Measurements from ENCODE around the gene TPSAB1.
"Not testable (repeated sequence)": the region's sequence is repeated elsewhere in the genome, so short reads cannot be mapped to it uniquely, and the experiment has no call there.

The TPSAB1 gene

DNA sequence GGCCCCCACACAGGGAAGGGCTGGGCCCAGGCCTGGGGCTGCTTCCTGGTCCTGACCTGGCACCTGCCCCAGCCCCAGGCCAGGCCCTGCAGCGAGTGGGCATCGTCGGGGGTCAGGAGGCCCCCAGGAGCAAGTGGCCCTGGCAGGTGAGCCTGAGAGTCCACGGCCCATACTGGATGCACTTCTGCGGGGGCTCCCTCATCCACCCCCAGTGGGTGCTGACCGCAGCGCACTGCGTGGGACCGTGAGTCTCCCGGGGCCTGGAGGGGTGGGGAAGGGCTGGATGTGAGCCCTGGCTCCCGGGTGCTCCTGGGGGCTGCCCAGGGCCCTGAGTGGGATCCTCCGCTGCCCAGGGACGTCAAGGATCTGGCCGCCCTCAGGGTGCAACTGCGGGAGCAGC is 576 bp downstream of the TPSAB1 start:
- DNase-seq (ENCODE audit: low spot score in 2 of 2); in situ Hi-C loops (cut with MboI; ENCODE audit: low sequenced_read_pairs); H3K4me3 ChIP-seq; H3K9me3 ChIP-seq; H3K4me1 ChIP-seq; H3K36me3 ChIP-seq (replicated peaks): not testable (repeated sequence)
- peaks cover 11% of the 10 kb centered on the region for H3K27me3 ChIP-seq (ENCODE audit: low read depth)

DNA sequence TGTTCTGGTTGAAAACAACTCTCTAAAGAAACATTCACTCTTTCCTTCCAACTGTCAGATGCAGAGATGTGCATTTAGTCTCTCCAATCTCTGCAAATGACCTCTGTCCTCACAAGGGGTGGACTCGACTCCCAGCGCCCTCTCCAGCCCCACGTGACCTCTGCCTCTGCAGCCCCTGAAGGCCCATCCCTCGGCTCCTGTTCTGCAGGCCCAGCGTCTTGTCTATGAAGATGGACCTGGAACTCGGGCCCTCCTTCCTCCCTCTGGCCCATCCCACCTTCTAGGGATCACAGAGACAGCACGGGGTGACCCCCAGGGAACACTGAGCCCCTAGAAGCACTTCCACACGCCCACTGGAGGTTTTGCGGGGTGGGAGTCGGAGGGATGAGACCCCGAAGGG is 2.9 kb downstream of the TPSAB1 start:
- DNase-seq (ENCODE audit: low spot score in 2 of 2), result peak in 1 of 2 experiments; percentile 7
- H3K4me3 ChIP-seq; H3K4me1 ChIP-seq; H3K9me3 ChIP-seq; H3K36me3 ChIP-seq (replicated peaks); in situ Hi-C loops (cut with MboI; ENCODE audit: low sequenced_read_pairs): not testable (repeated sequence)
- peaks cover 20% of the 10 kb centered on the region for H3K27me3 ChIP-seq (ENCODE audit: low read depth)

DNA sequence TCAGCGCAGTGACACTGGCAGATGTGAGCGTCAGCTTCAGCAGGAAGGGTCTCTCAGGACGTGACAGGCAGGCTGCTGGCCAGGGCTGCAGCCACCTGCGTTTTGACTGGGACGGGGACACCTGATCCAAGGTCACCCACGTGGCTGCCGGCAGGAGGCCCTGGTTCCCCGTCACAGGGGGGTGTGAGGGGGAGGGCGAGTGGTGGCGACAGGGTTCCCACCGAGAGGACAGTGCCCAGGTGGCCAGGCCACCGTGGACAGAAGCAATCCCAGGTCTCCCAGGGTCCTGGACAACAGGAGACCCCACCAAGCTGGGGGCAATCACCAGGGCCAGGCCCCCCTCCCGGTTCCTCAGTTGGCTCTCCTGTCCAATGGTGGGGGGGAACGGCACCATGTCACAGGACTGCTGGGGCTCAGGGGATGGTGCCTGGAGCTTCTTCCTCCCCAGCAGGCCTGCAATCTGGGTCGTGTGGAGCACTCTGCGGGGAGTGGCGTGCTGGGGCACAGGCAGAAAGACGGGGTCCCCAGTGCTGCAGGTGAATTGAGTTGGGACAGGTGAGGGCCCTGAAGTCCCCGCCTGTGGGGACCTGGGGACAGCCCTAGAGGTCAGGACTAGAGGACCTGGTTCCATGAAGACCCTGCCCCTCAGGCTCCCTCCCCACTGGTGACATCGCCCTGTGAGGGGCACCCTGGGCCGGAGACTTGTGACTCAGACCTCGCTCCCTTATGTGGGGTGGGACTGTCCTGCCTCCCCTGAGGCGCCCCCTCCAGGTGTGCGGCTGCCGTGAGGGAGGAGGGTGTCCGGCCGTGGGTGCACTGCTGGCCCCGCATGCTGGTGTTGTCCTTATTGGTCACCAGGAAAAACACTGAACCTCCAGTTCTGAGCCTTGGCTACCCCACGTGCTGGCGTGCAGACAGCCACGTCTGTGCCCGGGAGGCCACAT is 3.7 kb downstream of the TPSAB1 start:
- H3K9me3 ChIP-seq; H3K4me1 ChIP-seq; H3K36me3 ChIP-seq (replicated peaks); H3K4me3 ChIP-seq; in situ Hi-C loops (cut with MboI; ENCODE audit: low sequenced_read_pairs): not testable (repeated sequence)
- peak in 1 of 2 experiments; percentile 6 for DNase-seq (ENCODE audit: low spot score in 2 of 2)
- H3K27me3 ChIP-seq (ENCODE audit: low read depth), result peaks cover 20% of the 10 kb centered on the region

DNA sequence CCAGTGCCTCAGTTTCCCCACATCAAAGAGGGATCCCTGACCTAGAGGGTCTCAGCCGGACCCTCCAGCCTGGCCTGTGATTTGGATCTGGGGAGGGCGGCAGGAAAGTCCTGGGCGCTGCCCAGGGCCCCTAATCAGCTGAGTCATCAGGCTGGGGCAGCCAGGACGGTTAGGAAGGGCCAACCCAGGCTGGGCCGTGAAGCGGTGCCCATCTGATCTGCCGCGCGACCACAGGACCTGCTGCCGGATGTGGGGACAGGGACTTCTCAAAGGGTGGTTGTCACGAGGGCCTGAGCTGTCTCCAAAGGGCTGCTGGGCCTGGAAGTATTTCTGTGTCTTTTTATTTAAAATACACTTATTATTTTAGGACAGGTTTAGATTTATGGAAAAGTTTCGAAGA is 4.4 kb downstream of the TPSAB1 start:
- peak in 1 of 2 experiments; percentile 8 for DNase-seq (ENCODE audit: low spot score in 2 of 2)
- H3K4me3 ChIP-seq, result no peak overlapping the region
- in situ Hi-C loops (cut with MboI; ENCODE audit: low sequenced_read_pairs), result no loop called here
- no peaks in the 10 kb centered on the region for H3K9me3 ChIP-seq
- H3K27me3 ChIP-seq (ENCODE audit: low read depth), result peaks cover 20% of the 10 kb centered on the region
- no peaks in the 10 kb centered on the region for H3K36me3 ChIP-seq (replicated peaks)
- no peaks in the 10 kb centered on the region for H3K4me1 ChIP-seq

DNA sequence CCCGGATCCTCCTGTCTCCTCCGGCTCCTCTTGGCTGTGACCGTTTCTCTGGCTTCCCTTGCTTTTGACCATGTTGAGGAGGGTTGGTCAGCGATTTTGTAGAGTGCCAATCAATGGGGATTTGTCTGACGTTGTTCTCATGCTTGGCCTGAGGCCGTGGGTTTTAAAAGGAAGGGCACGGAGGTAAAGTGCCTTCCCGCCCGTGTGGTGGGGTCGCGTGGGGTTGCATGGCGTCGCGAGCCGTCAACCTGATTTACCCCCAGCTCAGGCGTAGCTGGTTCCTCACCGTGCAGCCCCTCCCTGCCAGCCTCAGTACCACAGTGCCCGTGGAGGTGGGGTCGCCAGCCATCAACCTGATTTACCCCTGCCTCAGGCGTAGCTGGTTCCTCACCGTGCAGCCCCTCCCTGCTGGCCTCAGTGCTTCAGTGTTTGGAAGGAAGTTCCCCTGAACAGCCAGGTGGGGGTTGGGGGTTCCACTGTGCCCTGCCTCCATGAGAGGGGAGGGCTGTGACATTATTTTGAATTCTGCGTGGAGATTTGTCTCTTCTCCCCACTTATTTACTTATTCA is 5.0 kb downstream of the TPSAB1 start:
- Histone ChIP-seq H3K36me3 (replicated peaks) (no peaks in the 10 kb centered on the region), H3K9me3 (no peaks in the 10 kb centered on the region), H3K4me1 (no peaks in the 10 kb centered on the region), H3K4me3 (no peak overlapping the region), H3K27me3 (ENCODE audit: low read depth) (peaks cover 20% of the 10 kb centered on the region)
- peak in 1 of 2 experiments; percentile 12 for DNase-seq (ENCODE audit: low spot score in 2 of 2)
- in situ Hi-C loops (cut with MboI; ENCODE audit: low sequenced_read_pairs), result no loop called here

DNA sequence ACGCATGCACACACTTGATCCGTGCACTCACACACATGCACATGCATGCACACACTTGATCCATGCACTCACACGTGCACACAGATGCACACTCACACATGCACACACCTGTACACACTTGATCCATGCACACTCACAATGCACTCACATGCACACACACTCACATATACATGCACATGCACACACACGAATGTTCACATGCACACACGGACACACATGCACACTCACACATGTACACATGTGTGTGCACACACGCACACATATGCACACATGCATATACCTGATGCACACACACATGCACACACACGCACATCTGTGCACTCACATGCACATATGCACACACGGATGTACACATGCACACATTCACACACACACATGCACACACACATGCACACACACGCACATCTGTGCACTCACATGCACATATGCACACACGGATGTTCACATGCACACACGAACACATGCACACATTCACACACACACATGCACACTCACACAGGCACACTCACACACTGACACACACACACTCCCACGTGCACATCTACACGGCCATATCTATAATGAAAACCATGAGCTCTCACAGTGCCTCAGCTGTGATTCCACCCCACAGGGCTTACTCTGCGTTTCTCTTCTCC is 7.5 kb downstream of the TPSAB1 start:
- DNase-seq (ENCODE audit: low spot score in 2 of 2); H3K4me1 ChIP-seq; H3K9me3 ChIP-seq; H3K4me3 ChIP-seq; in situ Hi-C loops (cut with MboI; ENCODE audit: low sequenced_read_pairs); H3K36me3 ChIP-seq (replicated peaks): not testable (repeated sequence)
- H3K27me3 ChIP-seq (ENCODE audit: low read depth), result peaks cover 20% of the 10 kb centered on the region

DNA sequence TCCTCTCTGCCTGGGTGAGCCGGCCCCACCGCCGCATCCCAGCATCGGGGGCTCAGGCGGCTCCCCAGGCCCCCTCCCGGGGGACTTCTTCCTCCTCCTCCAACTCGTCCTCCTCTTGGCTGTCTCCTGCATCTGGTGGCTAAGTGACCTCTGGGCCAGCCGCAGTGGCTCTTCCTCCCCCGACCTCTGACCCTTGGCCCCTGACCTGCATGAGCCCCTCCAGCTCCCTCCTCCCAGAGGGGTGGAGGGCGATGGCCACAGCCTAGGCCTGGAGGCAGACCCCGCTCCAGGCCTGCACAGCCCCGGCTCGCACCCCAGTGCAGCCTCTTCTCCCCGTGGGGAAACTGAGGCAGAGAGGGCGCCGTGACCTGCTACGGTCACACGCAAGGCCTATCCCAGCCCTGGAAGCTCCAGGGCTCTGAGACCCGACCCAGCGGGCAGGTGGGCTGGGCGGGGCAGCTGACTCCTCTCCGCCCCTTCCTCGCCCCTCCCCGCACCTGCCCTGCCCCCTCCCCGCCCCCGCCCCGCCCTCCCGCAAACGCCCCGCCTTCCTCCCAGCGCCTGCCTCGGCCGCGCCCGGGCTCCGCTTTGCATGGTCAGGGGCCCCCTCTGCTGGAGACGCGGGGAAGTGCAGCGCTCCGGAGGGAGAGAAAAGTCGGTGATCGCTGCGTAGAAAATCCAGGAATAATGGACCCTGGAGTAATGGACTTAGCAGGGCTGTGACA is 8.7 kb downstream of the TPSAB1 start:
- in situ Hi-C loops (cut with MboI; ENCODE audit: low sequenced_read_pairs); H3K4me1 ChIP-seq; H3K4me3 ChIP-seq; H3K9me3 ChIP-seq; H3K36me3 ChIP-seq (replicated peaks): not testable (repeated sequence)
- DNase-seq (ENCODE audit: low spot score in 2 of 2), result peak in 1 of 2 experiments; percentile 7
- H3K27me3 ChIP-seq (ENCODE audit: low read depth), result peaks cover 20% of the 10 kb centered on the region

DNA sequence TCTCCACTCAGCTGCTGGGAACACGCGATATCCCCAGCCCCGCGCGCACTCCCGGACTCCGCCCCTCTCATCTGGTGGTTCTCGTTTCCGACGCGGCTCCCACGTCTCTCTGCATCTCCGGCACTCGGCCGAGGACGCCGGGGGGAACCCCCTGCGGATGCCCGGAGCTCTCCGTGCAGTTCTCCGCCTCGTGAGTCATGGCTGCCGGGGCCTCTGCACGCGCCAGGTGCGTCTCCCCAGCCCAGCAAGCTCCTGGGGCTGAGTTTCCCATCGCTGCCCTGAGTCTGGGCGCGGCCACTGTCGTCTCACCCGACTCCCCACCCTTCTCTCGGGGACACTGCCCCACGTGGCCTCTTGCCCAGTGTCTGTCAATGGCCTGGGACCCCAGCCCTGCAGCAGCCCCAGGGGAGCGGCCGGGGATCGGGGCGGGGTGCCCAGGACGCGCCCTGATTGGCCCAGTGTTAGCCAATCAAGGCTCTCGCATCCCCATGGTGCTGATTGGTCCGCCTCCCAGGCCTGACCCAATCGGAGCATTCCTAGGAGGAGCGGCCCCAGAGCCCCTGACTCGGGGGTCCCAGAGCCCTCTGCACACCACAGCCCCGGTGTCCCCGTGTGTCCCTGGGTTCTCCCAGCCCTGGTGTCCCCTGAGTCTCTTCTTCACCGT is 13.3 kb downstream of the TPSAB1 start:
- H3K36me3 ChIP-seq (replicated peaks); H3K4me3 ChIP-seq; DNase-seq (ENCODE audit: low spot score in 2 of 2); H3K27me3 ChIP-seq (ENCODE audit: low read depth); H3K4me1 ChIP-seq; H3K9me3 ChIP-seq; in situ Hi-C loops (cut with MboI; ENCODE audit: low sequenced_read_pairs): not testable (repeated sequence)

DNA sequence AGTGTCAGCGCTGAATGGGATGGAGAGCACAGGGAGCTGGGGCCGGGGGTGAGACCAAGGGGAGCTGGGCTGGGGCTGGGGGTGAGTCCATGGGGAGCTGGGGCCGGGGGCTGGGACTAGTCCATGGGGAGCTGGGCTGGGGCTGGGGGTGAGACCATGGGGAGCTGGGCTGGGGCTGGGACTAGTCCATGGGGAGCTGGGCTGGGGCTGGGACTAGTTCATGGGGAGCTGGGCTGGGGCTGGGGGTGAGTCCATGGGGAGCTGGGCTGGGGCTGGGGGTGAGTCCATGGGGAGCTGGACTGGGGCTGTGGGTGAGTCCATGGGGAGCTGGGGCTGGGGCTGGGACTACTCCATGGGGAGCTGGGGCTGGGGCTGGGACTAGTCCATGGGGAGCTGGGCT is 14.3 kb downstream of the TPSAB1 start:
- in situ Hi-C loops (cut with MboI; ENCODE audit: low sequenced_read_pairs); H3K4me3 ChIP-seq; H3K27me3 ChIP-seq (ENCODE audit: low read depth); H3K9me3 ChIP-seq; H3K4me1 ChIP-seq; H3K36me3 ChIP-seq (replicated peaks): not testable (repeated sequence)
- DNase-seq (ENCODE audit: low spot score in 2 of 2), result peak in 1 of 2 experiments; percentile 6

DNA sequence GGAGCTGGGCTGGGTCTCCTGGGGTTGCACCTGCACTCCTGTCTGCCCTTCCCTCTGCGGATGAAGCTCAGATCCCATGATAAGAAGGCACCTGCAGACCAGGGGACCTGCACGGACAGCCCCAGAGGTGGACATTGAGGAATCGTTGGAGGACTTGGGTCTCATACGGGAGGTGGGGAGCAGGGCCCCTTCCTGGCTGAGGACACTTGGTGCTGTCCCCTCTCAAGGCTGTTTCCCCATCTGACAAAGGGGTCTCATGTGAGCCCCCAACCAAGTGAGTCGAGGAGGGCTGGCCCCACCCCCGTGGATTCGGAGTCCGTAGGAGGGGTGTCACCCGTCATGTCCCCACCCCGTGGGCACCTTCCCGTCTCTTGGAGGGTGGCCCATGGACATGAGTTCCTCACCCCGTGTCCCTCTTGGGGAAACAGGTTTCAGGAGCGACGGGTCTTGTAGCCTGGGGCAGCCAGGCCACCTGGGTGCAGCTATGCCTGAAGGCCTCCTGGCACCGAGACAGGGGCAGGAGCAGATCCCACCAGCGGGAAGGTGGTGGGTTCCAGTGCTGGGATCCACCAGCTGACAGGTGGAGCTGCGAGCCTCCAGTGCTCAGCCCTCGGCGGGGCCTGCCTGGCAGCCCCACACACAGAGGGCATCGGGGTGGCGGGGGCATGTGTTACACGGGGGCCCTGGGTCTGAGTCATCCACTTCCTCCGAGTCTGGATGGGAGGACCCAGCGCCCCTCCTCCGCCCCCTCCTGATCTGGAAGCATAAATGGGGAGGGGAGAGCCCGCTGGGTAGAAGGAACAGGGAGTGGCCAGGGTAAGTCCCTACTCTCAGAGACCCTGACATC is 15.0 kb downstream of the TPSAB1 start, which contains the start of gene TPSD1:
TSS of gene TPSD1 (plus strand) at position 794 of the 847 bp plus-strand sequence. CDS start 212 bp downstream, outside the sequence.
- H3K4me1 ChIP-seq; H3K9me3 ChIP-seq; in situ Hi-C loops (cut with MboI; ENCODE audit: low sequenced_read_pairs); H3K36me3 ChIP-seq (replicated peaks); DNase-seq (ENCODE audit: low spot score in 2 of 2); H3K4me3 ChIP-seq: not testable (repeated sequence)
- H3K27me3 ChIP-seq (ENCODE audit: low read depth), result peaks cover 16% of the 10 kb centered on the region

DNA sequence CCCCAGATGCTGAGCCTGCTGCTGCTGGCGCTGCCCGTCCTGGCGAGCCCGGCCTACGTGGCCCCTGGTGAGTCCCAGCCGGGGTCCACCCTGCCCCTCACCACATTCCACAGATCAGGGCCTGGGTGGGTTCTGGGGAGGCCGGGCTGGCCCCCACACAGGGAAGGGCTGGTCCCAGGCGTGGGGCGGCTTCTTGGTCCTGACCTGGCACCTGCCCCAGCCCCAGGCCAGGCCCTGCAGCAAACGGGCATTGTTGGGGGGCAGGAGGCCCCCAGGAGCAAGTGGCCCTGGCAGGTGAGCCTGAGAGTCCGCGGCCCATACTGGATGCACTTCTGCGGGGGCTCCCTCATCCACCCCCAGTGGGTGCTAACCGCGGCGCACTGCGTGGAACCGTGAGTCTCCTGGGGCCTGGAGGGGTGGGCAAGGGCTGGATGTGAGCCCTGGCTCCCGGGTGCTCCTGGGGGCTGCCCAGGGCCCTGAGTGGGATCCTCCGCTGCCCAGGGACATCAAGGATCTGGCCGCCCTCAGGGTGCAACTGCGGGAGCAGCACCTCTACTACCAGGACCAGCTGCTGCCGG is 15.9 kb downstream of the TPSAB1 start:
- H3K4me3 ChIP-seq; H3K9me3 ChIP-seq; H3K4me1 ChIP-seq; in situ Hi-C loops (cut with MboI; ENCODE audit: low sequenced_read_pairs); H3K36me3 ChIP-seq (replicated peaks): not testable (repeated sequence)
- H3K27me3 ChIP-seq (ENCODE audit: low read depth), result peaks cover 19% of the 10 kb centered on the region
- peak in 1 of 2 experiments; percentile 5 for DNase-seq (ENCODE audit: low spot score in 2 of 2)

DNA sequence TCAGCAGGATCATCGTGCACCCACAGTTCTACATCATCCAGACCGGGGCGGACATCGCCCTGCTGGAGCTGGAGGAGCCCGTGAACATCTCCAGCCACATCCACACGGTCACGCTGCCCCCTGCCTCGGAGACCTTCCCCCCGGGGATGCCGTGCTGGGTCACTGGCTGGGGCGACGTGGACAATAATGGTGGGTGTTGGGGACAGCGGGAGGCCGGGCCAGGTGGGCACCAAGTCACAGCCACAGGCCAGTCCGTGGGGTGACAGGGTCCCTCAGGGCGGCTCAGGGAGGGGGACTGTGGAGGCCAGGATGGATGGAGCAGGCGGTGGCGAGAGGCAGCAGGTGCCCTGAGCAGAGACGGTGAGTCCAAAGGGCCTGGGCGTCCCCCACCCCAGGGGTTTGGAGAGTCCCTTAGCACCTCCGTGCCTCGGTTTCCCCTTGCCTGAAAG is 16.4 kb downstream of the TPSAB1 start:
- Histone ChIP-seq H3K9me3 (no peaks in the 10 kb centered on the region), H3K4me3 (no peak overlapping the region), H3K27me3 (ENCODE audit: low read depth) (peaks cover 24% of the 10 kb centered on the region), H3K4me1 (no peaks in the 10 kb centered on the region), H3K36me3 (replicated peaks) (no peaks in the 10 kb centered on the region)
- in situ Hi-C loops (cut with MboI; ENCODE audit: low sequenced_read_pairs), result no loop called here
- DNase-seq (ENCODE audit: low spot score in 2 of 2), result peak in 1 of 2 experiments; percentile 7
